ENCODE results near the gene SLC2A13. TPM values are rescaled to one million over a fixed set of nuclear protein-coding genes. Genes with fewer than 3 reads are reported as not detected.
A peak's percentile ranks its signal among the peaks of the same experiment; 100 is the strongest.

SLC2A13 gene
- total and polyA plus RNA-seq, 2 donors from 2014 or later: 3.9 to 18.6 TPM

GRCh38 chr12:39803151-39803550 is 302.7 kb downstream of the SLC2A13 start:
- FAIRE-seq (no peak), DNase-seq (peak in 1 of 5 donors; percentile 8)
- Histone ChIP-seq H3K36me3 (ENCODE audit: control insufficient read depth in 2 of 3, insufficient read depth in 3 of 3, low read length in 3 of 3) (no peaks in the 10 kb centered on the region), H3K27ac (ENCODE audit: low read depth in 2 of 2, low read length in 2 of 2) (no peak overlapping the region), H3K4me3 (ENCODE audit: low read length in 3 of 3) (no peak overlapping the region), H3K9me3 (ENCODE audit: control insufficient read depth in 2 of 3, insufficient read depth in 1 of 3, low read length in 3 of 3) (no peaks in the 10 kb centered on the region), H3K9ac (ENCODE audit: low read length in 3 of 3) (no peak overlapping the region), H3K27me3 (ENCODE audit: control insufficient read depth, insufficient read depth, low read length) (no peaks in the 10 kb centered on the region), H3K4me1 (ENCODE audit: control insufficient read depth in 2 of 3, insufficient read depth in 2 of 3, low read depth in 1 of 3, low read length in 3 of 3) (no peaks in the 10 kb centered on the region)
- intact Hi-C loops (cut with DNase I): no loop called here
- TF ChIP-seq, protein P1, sequence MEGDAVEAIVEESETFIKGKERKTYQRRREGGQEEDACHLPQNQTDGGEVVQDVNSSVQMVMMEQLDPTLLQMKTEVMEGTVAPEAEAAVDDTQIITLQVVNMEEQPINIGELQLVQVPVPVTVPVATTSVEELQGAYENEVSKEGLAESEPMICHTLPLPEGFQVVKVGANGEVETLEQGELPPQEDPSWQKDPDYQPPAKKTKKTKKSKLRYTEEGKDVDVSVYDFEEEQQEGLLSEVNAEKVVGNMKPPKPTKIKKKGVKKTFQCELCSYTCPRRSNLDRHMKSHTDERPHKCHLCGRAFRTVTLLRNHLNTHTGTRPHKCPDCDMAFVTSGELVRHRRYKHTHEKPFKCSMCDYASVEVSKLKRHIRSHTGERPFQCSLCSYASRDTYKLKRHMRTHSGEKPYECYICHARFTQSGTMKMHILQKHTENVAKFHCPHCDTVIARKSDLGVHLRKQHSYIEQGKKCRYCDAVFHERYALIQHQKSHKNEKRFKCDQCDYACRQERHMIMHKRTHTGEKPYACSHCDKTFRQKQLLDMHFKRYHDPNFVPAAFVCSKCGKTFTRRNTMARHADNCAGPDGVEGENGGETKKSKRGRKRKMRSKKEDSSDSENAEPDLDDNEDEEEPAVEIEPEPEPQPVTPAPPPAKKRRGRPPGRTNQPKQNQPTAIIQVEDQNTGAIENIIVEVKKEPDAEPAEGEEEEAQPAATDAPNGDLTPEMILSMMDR (IDR thresholded peaks at IDR 0.05; ENCODE audit: borderline replicate concordance, extremely low read depth, insufficient read depth): no peak

GRCh38 chr12:39798977-39799376 is 306.9 kb downstream of the SLC2A13 start:
- no peaks in the 10 kb centered on the region for H3K9me3 ChIP-seq (ENCODE audit: control insufficient read depth in 2 of 3, insufficient read depth in 1 of 3, low read length in 3 of 3)
- no peak for FAIRE-seq
- H3K9ac ChIP-seq (ENCODE audit: low read length in 3 of 3): no peak overlapping the region
- TF ChIP-seq, protein P1 (IDR thresholded peaks at IDR 0.05; ENCODE audit: borderline replicate concordance, extremely low read depth, insufficient read depth): no peak
- intact Hi-C loops (cut with DNase I): no loop called here
- no peaks in the 10 kb centered on the region for H3K36me3 ChIP-seq (ENCODE audit: control insufficient read depth in 2 of 3, insufficient read depth in 3 of 3, low read length in 3 of 3)
- H3K27me3 ChIP-seq (ENCODE audit: control insufficient read depth, insufficient read depth, low read length): no peaks in the 10 kb centered on the region
- no peaks in the 10 kb centered on the region for H3K4me1 ChIP-seq (ENCODE audit: control insufficient read depth in 2 of 3, insufficient read depth in 2 of 3, low read depth in 1 of 3, low read length in 3 of 3)
- no peak overlapping the region for H3K27ac ChIP-seq (ENCODE audit: low read depth in 2 of 2, low read length in 2 of 2)
- no peak for DNase-seq
- H3K4me3 ChIP-seq (ENCODE audit: low read length in 3 of 3): no peak overlapping the region

DNA sequence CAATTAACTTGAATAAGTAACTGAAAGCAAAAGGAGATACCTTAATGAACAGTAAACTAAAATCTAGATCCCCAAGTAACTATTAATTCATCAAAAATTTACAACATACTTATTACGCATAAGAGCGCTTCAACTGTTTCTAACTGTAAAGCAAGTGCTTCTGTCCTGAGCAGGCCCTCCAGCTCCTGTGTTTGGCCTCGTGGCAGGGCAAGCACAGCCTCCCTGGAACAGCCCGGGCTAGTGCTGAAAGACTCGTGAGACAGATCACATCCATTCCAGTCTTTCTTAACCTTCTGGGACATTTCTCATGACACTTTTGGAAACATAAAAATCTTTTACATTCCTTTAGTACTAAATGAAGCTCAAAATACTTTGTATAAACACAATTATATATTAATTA is 307.5 kb downstream of the SLC2A13 start:
- FAIRE-seq (no peak), DNase-seq (no peak)

More for the DNA sequence above, 307.5 kb downstream of the SLC2A13 start:
- Histone ChIP-seq H3K4me3 (ENCODE audit: low read length in 3 of 3) (no peak overlapping the region), H3K9me3 (ENCODE audit: control insufficient read depth in 2 of 3, insufficient read depth in 1 of 3, low read length in 3 of 3) (no peaks in the 10 kb centered on the region), H3K4me1 (ENCODE audit: control insufficient read depth in 2 of 3, insufficient read depth in 2 of 3, low read depth in 1 of 3, low read length in 3 of 3) (no peaks in the 10 kb centered on the region), H3K27me3 (ENCODE audit: control insufficient read depth, insufficient read depth, low read length) (no peaks in the 10 kb centered on the region), H3K9ac (ENCODE audit: low read length in 3 of 3) (no peak overlapping the region), H3K27ac (ENCODE audit: low read depth in 2 of 2, low read length in 2 of 2) (no peak overlapping the region), H3K36me3 (ENCODE audit: control insufficient read depth in 2 of 3, insufficient read depth in 3 of 3, low read length in 3 of 3) (no peaks in the 10 kb centered on the region)
- intact Hi-C loops (cut with DNase I): no loop called here
- TF ChIP-seq, protein P1 (IDR thresholded peaks at IDR 0.05; ENCODE audit: borderline replicate concordance, extremely low read depth, insufficient read depth): no peak
